Measurements from ENCODE around the gene FBN1. TPM values are rescaled to one million over a fixed set of nuclear protein-coding genes. Genes with fewer than 3 reads are reported as not detected.

FBN1 gene
- total and polyA plus RNA-seq, 2 experiments from 2014 or later, result 1.9 to 3.8 TPM

- TF ChIP-seq ZNF114 (CRISPR knock-in tag; IDR thresholded peaks at IDR 0.05), result no peak
- no peak for TF ChIP-seq JUNB (IDR thresholded peaks at IDR 0.05; ENCODE audit: unreplicated experiment)
- TF ChIP-seq STAT1 (IDR thresholded peaks at IDR 0.05; ENCODE audit: unreplicated experiment), result no peak
- TF ChIP-seq CTCF (conservative IDR thresholded peaks at IDR 0.05; ENCODE audit: low read depth in 2 of 2), result no peak
- no peak for TF ChIP-seq POLR2AphosphoS5 (IDR thresholded peaks at IDR 0.05; ENCODE audit: low read depth)
- TF ChIP-seq REST (IDR thresholded peaks at IDR 0.05; ENCODE audit: unreplicated experiment), result no peak
Observed at GRCh38 chr15:48637639-48638038, 7.9 kb downstream of the FBN1 start (continued).

- H3K4me3 Mint-ChIP-seq, result no peak overlapping the region
- H3K36me3 Mint-ChIP-seq (ENCODE audit: low read depth), result no peaks in the 10 kb centered on the region
- Histone ChIP-seq H3K4me2 (no peak overlapping the region), H3K79me2 (replicated peaks; ENCODE audit: insufficient read depth) (no peaks in the 10 kb centered on the region), H3K27ac (ENCODE audit: low read depth) (no peak overlapping the region), H3K36me3 (ENCODE audit: insufficient read depth) (no peaks in the 10 kb centered on the region), H3K27me3 (ENCODE audit: insufficient read depth) (0 out of 2 replicates have a peak, but pooled peaks cover 1% of the 10 kb centered on the region), H3K9me2 (ENCODE audit: insufficient read depth) (no peaks in the 10 kb centered on the region), H3F3A (replicated peaks; ENCODE audit: low read depth) (no peaks in the 10 kb centered on the region), H2AFZ (no peak overlapping the region), H4K20me1 (replicated peaks; ENCODE audit: insufficient read depth) (no peaks in the 10 kb centered on the region), H3K4me1 (ENCODE audit: insufficient read depth) (no peaks in the 10 kb centered on the region), H3K4me3 (no peak overlapping the region)
- H3K27ac Mint-ChIP-seq, result no peak overlapping the region
- no peaks in the 10 kb centered on the region for H3K27me3 Mint-ChIP-seq (ENCODE audit: insufficient read depth, low read depth, poor library complexity)
- ATAC-seq (peak; percentile 39; the same call in 2 of the 3 replicates), DNase-seq (ENCODE audit: low spot score) (no peak)
- H3K9me3 Mint-ChIP-seq, result no peaks in the 10 kb centered on the region
- no peaks in the 10 kb centered on the region; the same call in 1 of the 3 replicates for H3K4me1 Mint-ChIP-seq
- no peak for TF ChIP-seq JUNB (IDR thresholded peaks at IDR 0.05; ENCODE audit: unreplicated experiment)
- no peak for TF ChIP-seq EZH2phosphoT487 (IDR thresholded peaks at IDR 0.05; ENCODE audit: unreplicated experiment)
- TF ChIP-seq ETS1 (IDR thresholded peaks at IDR 0.05), result no peak
- TF ChIP-seq NANOG (IDR thresholded peaks at IDR 0.05; ENCODE audit: borderline replicate concordance), result no peak
- TF ChIP-seq ZNF331 (CRISPR knock-in tag; IDR thresholded peaks at IDR 0.05; ENCODE audit: low read depth), result no peak
- no peak for TF ChIP-seq ZNF462 (CRISPR knock-in tag; IDR thresholded peaks at IDR 0.05)
- TF ChIP-seq STAT1 (IDR thresholded peaks at IDR 0.05; ENCODE audit: unreplicated experiment), result no peak
- TF ChIP-seq ZNF114 (CRISPR knock-in tag; IDR thresholded peaks at IDR 0.05), result no peak
Observed at GRCh38 chr15:48636511-48636910, 9.0 kb downstream of the FBN1 start.
